Kidney epithelial cell (primary cell): ENCODE results near the gene TM6SF1. TPM values are rescaled to one million over a fixed set of nuclear protein-coding genes. Genes with fewer than 3 reads are reported as not detected.
"Not testable (repeated sequence)": the region's sequence is repeated elsewhere in the genome, so short reads cannot be mapped to it uniquely, and the experiment has no call there.

Experiments
- DNase-seq: peaks from one replicate; pipeline ENCODE4 v3.0.0-alpha.2; 2010; ENCODE audit warnings: low read depth
- H3K27me3 ChIP-seq: 2 replicates; pipeline ENCODE4 v1.6.0; 2011; ENCODE audit warnings: low read length; ENCODE audit not compliant: control insufficient read depth, insufficient read depth
- H3K36me3 ChIP-seq: 2 replicates; pipeline ENCODE4 v1.5.1; 2011; ENCODE audit warnings: low read length; ENCODE audit not compliant: control insufficient read depth, insufficient read depth
- H3K4me3 ChIP-seq: 2 replicates; pipeline ENCODE4 v1.5.1; 2011; ENCODE audit warnings: low read depth, mild to moderate bottlenecking, control low read depth, low read length
- CTCF ChIP-seq: IDR thresholded peaks from 2 replicates; pipeline ENCODE4 v1.5.1; 2011; ENCODE audit warnings: mild to moderate bottlenecking, moderate library complexity, low read length, control low read depth, inconsistent platforms; ENCODE audit not compliant: insufficient read depth, poor library complexity, severe bottlenecking
- total RNA-seq: library from RNA; depleted of rRNA; stranded (reverse); fragments of >200 nt; gene quantifications from 2 replicates; pipeline ENCODE4 v1.2.3, GENCODE V29; 2015

The TM6SF1 gene
- total RNA-seq, 1 donor from 2014 or later, result 21.4 TPM

- Histone ChIP-seq H3K27me3 (no peaks in the 10 kb centered on the region), H3K36me3 (no peaks in the 10 kb centered on the region), H3K4me3 (no peak overlapping the region)
- TF ChIP-seq CTCF, result no peak
- no peak for DNase-seq
These were observed 39.4 kb upstream of the TM6SF1 start for GRCh38 chr15:83068054-83068453.

GRCh38 chr15:83069211-83069642 lies 38.2 kb upstream of the TM6SF1 start:
- H3K36me3 ChIP-seq, DNase-seq, H3K27me3 ChIP-seq, H3K4me3 ChIP-seq: not testable (repeated sequence)

GRCh38 chr15:83077491-83078230 lies 29.8 kb upstream of the TM6SF1 start:
- TF ChIP-seq CTCF, result no peak

GRCh38 chr15:83078712-83079111 lies 28.7 kb upstream of the TM6SF1 start:
- H3K27me3 ChIP-seq, result peaks cover 6% of the 10 kb centered on the region
- no peak overlapping the region for H3K4me3 ChIP-seq
- no peaks in the 10 kb centered on the region for H3K36me3 ChIP-seq
- TF ChIP-seq CTCF, result no peak
- DNase-seq, result no peak

More at GRCh38 chr15:83077491-83078230, 29.8 kb upstream of the TM6SF1 start:
- no peak for DNase-seq
- Histone ChIP-seq H3K27me3 (peaks cover 6% of the 10 kb centered on the region), H3K4me3 (no peak overlapping the region), H3K36me3 (no peaks in the 10 kb centered on the region)

GRCh38 chr15:83081256-83082014 lies 26.0 kb upstream of the TM6SF1 start:
- Histone ChIP-seq H3K27me3 (peaks cover 6% of the 10 kb centered on the region), H3K4me3 (no peak overlapping the region), H3K36me3 (no peaks in the 10 kb centered on the region)
- no peak for DNase-seq
- TF ChIP-seq CTCF, result no peak

GRCh38 chr15:83082730-83083386 lies 24.6 kb upstream of the TM6SF1 start:
- no peak for DNase-seq
- H3K27me3 ChIP-seq, result peaks cover 6% of the 10 kb centered on the region

GRCh38 chr15:83085461-83085860 lies 22.0 kb upstream of the TM6SF1 start:
- not testable (repeated sequence) for DNase-seq, H3K27me3 ChIP-seq, H3K4me3 ChIP-seq, H3K36me3 ChIP-seq

More at GRCh38 chr15:83082730-83083386, 24.6 kb upstream of the TM6SF1 start:
- no peaks in the 10 kb centered on the region for H3K36me3 ChIP-seq
- H3K4me3 ChIP-seq, result no peak overlapping the region
- no peak for TF ChIP-seq CTCF

GRCh38 chr15:83085864-83086552 lies 21.4 kb upstream of the TM6SF1 start:
- not testable (repeated sequence) for DNase-seq, H3K36me3 ChIP-seq, H3K27me3 ChIP-seq, H3K4me3 ChIP-seq
